Effector memory CD8-positive, alpha-beta T cell (primary cell): ENCODE results near the gene SLC7A5.
"Not testable (repeated sequence)": the region's sequence is repeated elsewhere in the genome, so short reads cannot be mapped to it uniquely, and the experiment has no call there.

Experiments used
- ATAC-seq: fragments of 150-1000 bp; cut with Tn5 transposase; replicated peaks from 2 replicates; pipeline ENCODE4 v1.10.0; 2021; ENCODE audit warnings: mild to moderate bottlenecking, moderate library complexity
- DNase-seq, 3 experiments: peaks; one replicate each; pipeline ENCODE4 v3.0.0; 2021
- H3K27ac Mint-ChIP-seq, 2 donors: one replicate each; pipeline ENCODE4 v1.8.0; 2022; ENCODE audit warnings: mild to moderate bottlenecking in 2 of 2, mixed read lengths in 2 of 2, moderate library complexity in 2 of 2
- H3K27me3 Mint-ChIP-seq, 2 donors: one replicate each; pipeline ENCODE4 v1.8.0; 2022; ENCODE audit warnings: mixed read lengths in 2 of 2
- H3K36me3 Mint-ChIP-seq: one replicate; pipeline ENCODE4 v1.8.0; 2022; ENCODE audit warnings: mild to moderate bottlenecking, moderate library complexity, mixed read lengths; ENCODE audit not compliant: insufficient read depth
- H3K4me1 Mint-ChIP-seq, 2 donors: one replicate each; pipeline ENCODE4 v1.8.0; 2022; ENCODE audit warnings: low read depth in 2 of 2, mixed read lengths in 2 of 2
- H3K4me3 Mint-ChIP-seq, 2 donors: one replicate each; pipeline ENCODE4 v1.8.0; 2022; ENCODE audit warnings: mild to moderate bottlenecking in 2 of 2, mixed read lengths in 2 of 2, moderate library complexity in 2 of 2
- H3K9me3 Mint-ChIP-seq, 2 donors: one replicate each; pipeline ENCODE4 v1.8.0; 2022; ENCODE audit warnings: mixed read lengths in 2 of 2

The SLC7A5 gene

DNA sequence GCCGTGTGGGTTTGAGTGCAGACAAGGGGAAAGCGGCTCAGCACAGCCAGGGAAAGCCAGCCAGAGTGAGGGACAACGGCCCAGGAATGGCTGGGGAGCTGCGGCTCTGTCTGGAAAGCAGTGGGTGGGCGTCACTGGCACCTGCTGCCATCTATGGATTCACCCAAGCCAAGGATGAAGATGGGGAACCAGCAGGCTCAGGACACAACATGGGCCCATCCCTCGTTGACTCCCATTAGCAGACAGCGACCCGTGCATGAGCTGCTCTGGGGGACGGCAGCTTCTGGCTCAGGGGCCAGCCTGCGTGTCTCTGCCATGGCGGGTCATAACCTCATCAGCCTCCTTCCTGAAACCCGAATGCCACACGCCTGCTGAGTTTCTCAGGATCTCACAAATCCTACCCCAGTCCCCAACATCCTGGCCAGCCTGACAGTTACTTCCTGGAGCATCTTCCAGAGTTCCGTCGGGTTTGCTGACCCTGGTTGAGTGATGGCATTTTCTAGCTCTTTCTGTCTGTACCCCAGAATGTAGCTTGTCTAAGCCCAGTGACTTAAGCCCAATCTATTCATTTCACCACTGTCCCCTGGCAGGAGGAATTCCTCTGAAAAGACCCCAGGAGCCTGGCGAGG, 50.7 kb downstream of the SLC7A5 start:
- no peak overlapping the region for H3K4me3 Mint-ChIP-seq
- no peaks in the 10 kb centered on the region for H3K27me3 Mint-ChIP-seq
- peak overlapping the region; percentile 11 to 68 for H3K27ac Mint-ChIP-seq
- DNase-seq (no peak), ATAC-seq (no peak)
- peaks cover 4 to 9% of the 10 kb centered on the region in 2 donors for H3K4me1 Mint-ChIP-seq
- H3K36me3 Mint-ChIP-seq = peaks cover 57% of the 10 kb centered on the region
- no peaks in the 10 kb centered on the region for H3K9me3 Mint-ChIP-seq

DNA sequence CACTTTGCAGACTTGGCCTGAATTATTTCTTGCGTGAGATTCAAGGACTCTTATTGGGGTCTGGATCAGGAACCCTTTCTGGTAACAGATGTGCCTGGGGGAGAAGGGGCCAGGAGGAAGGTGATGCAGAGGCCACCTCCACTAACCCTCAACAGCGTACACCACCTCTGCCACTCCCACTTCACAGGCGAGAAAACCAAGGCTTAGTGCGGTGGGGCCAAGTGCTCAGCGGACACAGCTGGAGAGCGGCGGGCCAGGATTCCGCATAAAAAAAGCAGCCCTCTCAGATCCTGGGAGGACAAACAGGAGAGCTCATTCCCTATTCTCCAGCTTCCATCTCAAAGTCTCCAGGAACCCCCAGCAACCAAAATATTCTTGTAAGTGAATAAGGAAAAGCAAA, 51.4 kb downstream of the SLC7A5 start:
- Mint-ChIP-seq H3K27ac (no peak overlapping the region), H3K4me3 (no peak overlapping the region), H3K36me3 (peaks cover 50% of the 10 kb centered on the region), H3K27me3 (no peaks in the 10 kb centered on the region), H3K4me1 (peaks cover 4 to 9% of the 10 kb centered on the region in 2 donors), H3K9me3 (no peaks in the 10 kb centered on the region)
- DNase-seq (no peak), ATAC-seq (no peak)

DNA sequence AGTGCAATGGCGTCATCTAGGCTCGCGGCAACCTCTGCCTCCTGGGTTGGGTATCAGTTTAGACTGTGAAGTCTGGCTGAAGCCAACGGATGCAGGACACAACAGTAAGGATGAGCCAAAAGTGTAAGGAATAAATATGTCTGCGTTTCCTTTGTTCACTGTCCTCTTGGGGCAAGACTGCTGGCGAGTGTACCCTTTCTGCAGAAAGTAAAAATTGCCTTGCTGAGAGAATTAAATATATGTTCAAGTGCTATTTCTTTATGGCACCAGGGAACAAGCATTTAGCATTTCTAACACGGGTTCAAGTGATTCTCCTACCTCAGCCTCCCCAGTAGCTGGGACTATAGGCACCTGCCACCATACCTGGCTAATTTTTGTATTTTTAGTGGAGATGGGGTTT, 51.9 kb downstream of the SLC7A5 start:
- H3K36me3 Mint-ChIP-seq = peaks cover 45% of the 10 kb centered on the region
- not testable (repeated sequence) for H3K4me1 Mint-ChIP-seq, H3K27ac Mint-ChIP-seq, H3K9me3 Mint-ChIP-seq, ATAC-seq, H3K27me3 Mint-ChIP-seq, H3K4me3 Mint-ChIP-seq, DNase-seq

DNA sequence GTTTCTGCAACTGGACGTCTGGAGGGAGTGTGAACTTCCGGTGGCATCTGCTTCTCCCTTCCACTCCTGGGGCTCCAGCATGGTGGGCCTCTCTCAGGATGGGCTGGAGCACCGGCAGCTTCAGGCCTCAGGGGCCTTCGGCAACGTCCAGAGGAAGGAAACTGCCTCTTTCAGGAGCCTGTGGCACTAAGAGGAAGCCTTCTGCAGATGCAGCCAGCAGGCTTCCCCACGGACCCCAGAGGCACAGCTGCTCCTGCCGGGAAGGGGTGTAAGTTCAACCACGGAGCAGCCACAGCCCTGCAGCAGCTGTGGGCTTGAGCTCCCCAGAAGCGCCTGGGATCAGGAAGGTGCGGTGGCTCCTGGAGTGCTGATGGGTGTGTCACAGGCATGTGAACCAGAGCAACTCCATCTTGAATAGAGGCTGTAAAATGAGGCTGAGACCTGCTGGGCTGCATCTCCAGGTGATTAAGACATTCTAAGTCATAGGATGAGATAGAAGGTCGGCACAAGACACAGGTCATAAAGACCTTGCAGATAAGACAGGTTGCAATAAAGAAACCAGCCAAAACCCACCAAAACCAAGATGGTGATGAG, 52.7 kb downstream of the SLC7A5 start:
- Mint-ChIP-seq H3K4me1 (peaks cover 3 to 5% of the 10 kb centered on the region in 2 donors), H3K36me3 (peaks cover 37% of the 10 kb centered on the region), H3K27ac (no peak overlapping the region), H3K9me3 (no peaks in the 10 kb centered on the region), H3K4me3 (no peak overlapping the region), H3K27me3 (peaks cover 6 to 10% of the 10 kb centered on the region in 2 donors)
- ATAC-seq = no peak
- no peak for DNase-seq

DNA sequence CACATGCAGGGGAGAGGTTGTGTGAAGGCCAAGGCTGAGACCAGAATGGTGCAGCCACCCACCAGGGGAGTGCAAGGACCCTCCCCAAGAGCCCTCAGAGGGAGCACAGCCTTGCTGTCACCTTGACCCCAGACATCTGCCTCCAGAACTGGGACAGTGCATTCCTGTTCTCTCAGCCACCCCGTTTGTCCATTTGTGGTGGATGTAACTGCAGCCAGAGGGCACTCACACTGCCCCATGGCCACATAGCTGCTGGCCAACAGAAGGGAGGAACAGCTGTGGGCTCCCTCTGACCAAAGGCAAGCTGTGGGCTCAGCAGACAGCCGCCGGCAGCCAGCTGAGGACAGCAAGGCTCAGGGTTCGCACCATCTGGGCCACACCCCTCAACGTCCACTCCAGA, 53.7 kb downstream of the SLC7A5 start:
- H3K4me1 Mint-ChIP-seq = peaks cover 0 to 1% of the 10 kb centered on the region in 2 donors
- H3K36me3 Mint-ChIP-seq = peaks cover 32% of the 10 kb centered on the region
- no peak for ATAC-seq
- no peaks in the 10 kb centered on the region for H3K9me3 Mint-ChIP-seq
- no peak overlapping the region for H3K27ac Mint-ChIP-seq
- H3K27me3 Mint-ChIP-seq = peaks cover 6 to 10% of the 10 kb centered on the region in 2 donors
- no peak overlapping the region for H3K4me3 Mint-ChIP-seq
- DNase-seq = no peak

DNA sequence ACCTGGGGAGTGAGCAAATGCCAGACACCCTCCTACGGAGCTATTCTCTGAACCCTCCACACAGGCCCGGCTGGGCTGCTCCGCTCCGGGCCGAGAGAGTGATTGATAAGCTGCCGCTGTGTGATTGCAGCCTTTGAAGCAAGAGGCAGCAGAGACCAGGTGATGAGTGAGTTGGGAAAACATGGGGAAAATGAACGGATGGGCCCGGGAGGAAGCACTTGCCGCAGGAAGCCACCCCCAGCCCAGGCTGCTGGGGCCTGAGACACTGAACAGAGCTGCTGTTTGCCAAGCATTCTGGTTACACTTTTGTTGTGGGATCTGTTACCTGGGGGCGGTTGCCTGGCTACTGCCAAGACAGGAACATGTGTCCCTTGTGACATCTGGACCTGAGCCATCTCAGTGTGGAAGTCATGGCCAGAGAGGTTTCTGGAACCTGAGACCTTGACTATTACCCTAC, 57.1 kb downstream of the SLC7A5 start:
- DNase-seq (no peak), ATAC-seq (no peak)
- no peaks in the 10 kb centered on the region for H3K9me3 Mint-ChIP-seq
- H3K27ac Mint-ChIP-seq = no peak overlapping the region
- H3K4me1 Mint-ChIP-seq = peaks cover 0 to 1% of the 10 kb centered on the region in 2 donors
- peaks cover 6 to 22% of the 10 kb centered on the region in 2 donors for H3K27me3 Mint-ChIP-seq
- H3K4me3 Mint-ChIP-seq = no peak overlapping the region
- H3K36me3 Mint-ChIP-seq = peaks cover 23% of the 10 kb centered on the region

DNA sequence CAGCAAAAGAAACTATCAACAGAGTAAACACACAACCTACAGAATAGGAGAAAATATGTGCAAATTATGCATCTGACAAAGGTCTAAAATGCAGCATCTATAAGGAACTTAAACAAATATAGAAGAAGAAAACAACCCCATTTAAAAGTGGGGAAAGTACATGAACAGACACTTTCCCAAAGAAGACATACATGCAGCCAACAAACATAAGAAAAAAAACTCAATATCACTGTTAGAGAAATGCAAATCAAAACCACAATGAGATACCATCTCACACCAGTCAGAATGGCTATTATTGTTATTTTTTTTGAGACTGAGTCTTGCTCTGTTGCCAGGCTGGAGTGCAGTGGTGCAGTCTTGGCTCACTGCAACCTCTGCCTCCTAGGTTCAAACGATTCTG, 57.9 kb downstream of the SLC7A5 start:
- not testable (repeated sequence) for H3K9me3 Mint-ChIP-seq, DNase-seq, H3K4me3 Mint-ChIP-seq, ATAC-seq, H3K27ac Mint-ChIP-seq, H3K4me1 Mint-ChIP-seq
- H3K27me3 Mint-ChIP-seq = peaks cover 11 to 29% of the 10 kb centered on the region in 2 donors
- H3K36me3 Mint-ChIP-seq = peaks cover 19% of the 10 kb centered on the region

DNA sequence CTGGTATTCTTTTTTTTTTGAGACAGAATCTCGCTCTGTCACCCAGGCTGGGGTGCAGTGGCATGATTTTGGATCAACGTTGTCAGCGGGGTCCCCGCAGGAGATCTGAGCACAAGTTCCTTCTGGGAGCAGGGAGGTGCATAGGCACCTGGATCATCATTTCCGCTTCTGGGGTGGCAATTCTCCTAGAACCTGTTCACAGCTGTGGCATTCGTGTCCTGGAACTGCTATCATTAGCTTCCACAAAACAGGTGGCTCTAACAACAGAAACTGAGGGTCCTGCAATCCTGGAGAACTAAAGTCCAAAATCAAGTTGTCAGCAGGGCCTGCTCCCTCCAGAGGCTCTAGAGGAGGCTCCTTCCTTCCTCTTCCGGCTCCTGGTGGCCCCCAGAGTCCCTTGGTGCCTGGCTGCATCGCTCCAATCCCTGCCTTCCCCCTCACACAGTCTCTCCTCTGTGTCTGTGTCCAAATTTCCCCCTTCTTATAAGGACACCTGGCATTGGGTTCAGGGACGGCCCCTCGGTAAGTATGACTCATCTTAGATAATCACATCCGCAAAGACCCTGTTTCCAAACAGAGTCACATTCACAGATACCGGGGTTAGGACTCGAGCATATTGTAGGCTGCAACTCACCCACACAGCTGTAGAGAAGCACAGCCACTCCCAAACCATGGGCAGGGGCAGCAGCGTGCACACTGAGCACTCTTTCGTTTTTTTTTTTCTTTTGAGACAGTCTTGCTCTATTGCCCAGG, 60.0 kb downstream of the SLC7A5 start:
- ATAC-seq = peak; percentile 13
- DNase-seq = no peak
- H3K4me3 Mint-ChIP-seq = no peak overlapping the region
- H3K27me3 Mint-ChIP-seq = peaks cover 15 to 37% of the 10 kb centered on the region in 2 donors
- peaks cover 0 to 6% of the 10 kb centered on the region in 2 donors for H3K4me1 Mint-ChIP-seq
- H3K9me3 Mint-ChIP-seq = no peaks in the 10 kb centered on the region
- H3K36me3 Mint-ChIP-seq = peaks cover 13% of the 10 kb centered on the region
- H3K27ac Mint-ChIP-seq = no peak overlapping the region

DNA sequence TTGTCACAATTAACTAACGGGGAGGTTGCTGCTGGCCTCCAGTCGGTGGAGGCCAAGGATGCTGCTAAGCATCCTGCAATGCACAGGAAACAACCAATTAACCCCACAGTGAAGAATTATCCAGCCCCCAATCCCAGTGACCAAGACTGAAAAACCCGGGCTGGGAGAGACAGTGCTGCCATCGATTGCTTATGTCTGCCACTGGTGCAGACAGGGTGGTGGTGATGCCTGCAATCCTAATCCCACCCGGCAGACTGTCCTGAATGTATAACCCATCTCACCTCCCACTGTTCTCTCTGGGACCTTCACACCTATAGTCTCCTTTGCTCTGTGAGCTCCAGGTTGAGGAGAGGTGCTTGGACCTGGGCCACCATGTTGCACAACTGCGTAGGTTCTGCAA, 61.2 kb downstream of the SLC7A5 start:
- Mint-ChIP-seq H3K36me3 (peaks cover 8% of the 10 kb centered on the region), H3K4me3 (no peak overlapping the region), H3K4me1 (peaks cover 0 to 6% of the 10 kb centered on the region in 2 donors), H3K27ac (no peak overlapping the region), H3K9me3 (no peaks in the 10 kb centered on the region), H3K27me3 (peaks cover 15 to 37% of the 10 kb centered on the region in 2 donors)
- ATAC-seq (no peak), DNase-seq (no peak)

DNA sequence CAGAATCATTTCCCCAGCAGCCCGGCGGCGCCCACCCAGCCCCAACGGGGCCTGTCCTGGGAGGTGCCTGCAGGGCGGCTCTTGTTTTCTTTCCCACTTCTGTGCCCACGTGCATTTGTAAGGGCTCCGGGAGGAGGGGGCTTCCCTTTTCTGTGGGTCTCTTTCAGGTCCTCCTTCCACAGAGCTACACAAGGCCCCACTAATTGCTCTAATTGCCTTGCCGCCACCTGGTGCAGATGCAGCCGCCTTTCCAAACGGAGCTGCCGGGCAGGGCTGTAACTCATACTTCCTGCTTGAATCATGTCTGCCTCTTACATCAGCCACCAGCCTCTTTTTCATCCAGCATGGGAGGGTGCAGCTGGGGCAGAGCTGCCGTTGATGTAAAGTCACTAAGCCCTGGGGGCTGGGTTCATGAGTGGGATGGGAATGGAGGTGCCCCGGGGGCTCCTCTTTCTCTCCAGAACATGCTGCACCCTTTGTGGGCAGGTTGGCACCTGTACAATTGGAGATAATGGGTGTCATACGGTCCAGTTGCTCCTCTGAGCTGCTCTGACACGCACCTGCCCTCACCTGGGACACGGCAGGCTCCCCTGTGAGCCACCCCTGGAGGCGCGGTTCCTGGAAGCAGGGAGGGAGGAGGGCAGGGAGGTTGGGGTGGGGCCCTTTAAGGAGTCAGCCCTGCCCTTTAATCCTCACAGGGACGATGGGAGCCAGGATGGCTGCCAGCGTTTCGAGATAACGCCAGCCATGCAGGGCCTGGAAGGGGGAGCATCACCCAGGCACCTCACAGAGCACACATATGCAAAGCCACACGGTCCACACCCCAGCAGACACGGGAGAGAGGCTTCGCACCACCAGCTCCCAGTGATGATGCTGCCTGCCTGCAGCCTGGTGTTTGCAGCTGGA, 62.4 kb downstream of the SLC7A5 start:
- H3K4me1 Mint-ChIP-seq = peaks cover 0 to 6% of the 10 kb centered on the region in 2 donors
- peaks cover 10 to 30% of the 10 kb centered on the region in 2 donors for H3K27me3 Mint-ChIP-seq
- H3K4me3 Mint-ChIP-seq = peak overlapping the region; percentile 64 to 80
- H3K9me3 Mint-ChIP-seq = no peaks in the 10 kb centered on the region
- peak overlapping the region in 1 of 2 donors; percentile 71 for H3K27ac Mint-ChIP-seq
- ATAC-seq = peak; percentile 60
- no peak for DNase-seq
- H3K36me3 Mint-ChIP-seq = peaks cover 8% of the 10 kb centered on the region

DNA sequence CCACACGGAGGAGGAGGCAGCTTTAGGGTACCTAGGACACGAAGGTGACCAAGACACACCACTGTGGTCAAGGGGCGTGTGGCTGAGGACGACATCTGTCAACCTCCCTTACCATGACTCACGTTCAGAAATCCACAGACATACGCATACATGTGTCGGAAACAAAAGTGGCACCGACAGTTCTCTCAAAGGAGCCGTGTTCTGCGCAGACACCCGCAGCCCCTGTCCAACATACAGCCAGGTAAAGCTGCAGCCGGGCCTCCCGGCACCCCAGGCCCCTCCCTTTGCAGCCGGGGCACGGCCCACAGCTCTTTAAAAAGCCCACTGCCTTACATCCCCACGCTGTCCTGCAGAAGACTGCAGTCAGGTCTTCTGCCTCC, 63.1 kb downstream of the SLC7A5 start:
- Mint-ChIP-seq H3K27me3 (peaks cover 10 to 27% of the 10 kb centered on the region in 2 donors), H3K4me1 (peaks cover 0 to 6% of the 10 kb centered on the region in 2 donors), H3K27ac (peak overlapping the region in 1 of 2 donors; percentile 71), H3K4me3 (peak overlapping the region; percentile 64 to 80), H3K9me3 (no peaks in the 10 kb centered on the region), H3K36me3 (peaks cover 8% of the 10 kb centered on the region)
- peak; percentile 5 for ATAC-seq
- no peak for DNase-seq

DNA sequence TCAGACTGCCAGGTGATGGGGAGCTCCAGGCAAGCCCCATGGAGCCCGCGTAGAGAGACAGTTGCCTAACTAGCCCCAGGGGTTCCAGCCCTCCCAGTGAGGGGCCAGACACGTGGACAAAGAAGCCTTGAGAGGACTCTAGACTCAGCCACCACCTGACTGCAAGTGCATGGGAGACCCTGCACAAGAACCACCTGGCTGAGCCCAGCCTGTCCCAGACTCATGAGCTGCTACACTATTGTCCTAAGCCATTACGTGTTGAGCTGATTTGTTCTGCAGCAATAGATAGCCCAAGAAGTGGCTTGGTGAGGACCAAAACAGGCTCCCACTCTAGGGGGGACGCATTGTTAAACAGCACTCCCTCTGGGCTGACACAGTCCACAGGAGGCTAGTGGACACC, 65.9 kb downstream of the SLC7A5 start:
- Mint-ChIP-seq H3K9me3 (peaks cover 0 to 2% of the 10 kb centered on the region in 2 donors), H3K4me1 (peaks cover 0 to 6% of the 10 kb centered on the region in 2 donors), H3K27ac (no peak overlapping the region), H3K4me3 (no peak overlapping the region), H3K27me3 (peaks cover 10 to 15% of the 10 kb centered on the region in 2 donors), H3K36me3 (no peaks in the 10 kb centered on the region)
- no peak for DNase-seq
- ATAC-seq = no peak

DNA sequence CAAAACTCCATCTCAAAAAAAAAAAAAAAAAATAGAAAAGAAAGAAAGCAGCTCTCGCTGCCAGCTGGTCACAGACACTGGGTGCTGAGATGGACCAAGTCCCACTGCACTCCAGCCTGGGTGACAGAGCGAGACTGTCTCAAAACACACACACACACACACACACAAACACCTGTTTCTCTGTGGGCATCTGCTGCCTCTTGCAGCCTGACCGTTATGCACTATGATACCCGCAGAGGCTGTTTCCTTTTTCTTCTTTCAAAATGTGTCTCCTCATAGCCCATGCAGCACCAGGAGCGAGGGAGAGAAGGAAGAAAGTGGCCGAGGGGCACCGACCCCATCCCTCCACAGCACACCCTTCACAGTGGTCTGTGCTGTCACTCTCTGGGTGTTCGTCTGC, 66.6 kb downstream of the SLC7A5 start:
- no peak overlapping the region for H3K27ac Mint-ChIP-seq
- H3K9me3 Mint-ChIP-seq = peaks cover 0 to 2% of the 10 kb centered on the region in 2 donors
- no peak overlapping the region for H3K4me3 Mint-ChIP-seq
- peaks cover 0 to 6% of the 10 kb centered on the region in 2 donors for H3K4me1 Mint-ChIP-seq
- no peaks in the 10 kb centered on the region for H3K36me3 Mint-ChIP-seq
- no peak for ATAC-seq
- DNase-seq = no peak
- peaks cover 10 to 15% of the 10 kb centered on the region in 2 donors for H3K27me3 Mint-ChIP-seq
